HG03135 (cell line): Measurements from ENCODE around the gene PHACTR1.
"Not testable (repeated sequence)": the region's sequence is repeated elsewhere in the genome, so short reads cannot be mapped to it uniquely, and the experiment has no call there.

Experiments used
- ATAC-seq: cut with Tn5 transposase; IDR thresholded peaks from one replicate; pipeline ENCODE4 v1.9.1; 2021; ENCODE audit warnings: mild to moderate bottlenecking, moderate library complexity; ENCODE audit not compliant: unreplicated experiment

PHACTR1 gene

DNA sequence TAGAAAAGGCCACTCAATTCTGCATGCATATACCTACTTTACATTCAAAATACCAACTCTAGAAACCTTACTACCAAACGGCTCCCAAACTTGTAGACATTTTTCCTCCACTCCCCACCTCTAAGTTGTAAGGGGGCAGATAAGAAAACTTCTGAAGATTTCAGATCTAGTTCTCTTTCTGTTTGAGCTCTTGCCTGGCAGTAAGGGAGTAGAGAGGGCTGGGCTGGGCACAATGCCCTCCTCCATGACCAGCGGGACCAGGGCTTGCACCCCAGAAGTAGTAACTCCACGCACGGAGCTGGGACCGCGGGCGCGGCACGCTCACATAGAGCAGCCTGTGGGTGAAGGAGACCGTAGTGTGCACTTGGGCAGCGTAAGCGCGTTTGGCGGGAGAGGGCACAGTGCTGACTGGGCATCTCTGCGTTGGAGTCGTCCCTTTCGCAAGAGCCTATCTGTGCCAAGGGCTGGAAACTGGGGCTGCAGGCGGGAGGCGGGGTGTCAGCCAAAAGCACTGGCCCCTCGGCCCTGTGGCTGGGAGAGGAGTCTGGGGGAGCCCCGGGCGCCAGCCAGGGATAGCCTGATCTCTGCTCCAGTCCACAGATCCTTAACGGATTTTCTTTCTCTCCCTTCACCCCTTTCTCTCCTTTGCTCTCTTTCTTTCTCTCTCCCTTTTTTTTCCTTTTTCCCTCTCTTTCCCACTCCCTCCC lies 32.4 kb downstream of the PHACTR1 start:
- no peak for ATAC-seq

DNA sequence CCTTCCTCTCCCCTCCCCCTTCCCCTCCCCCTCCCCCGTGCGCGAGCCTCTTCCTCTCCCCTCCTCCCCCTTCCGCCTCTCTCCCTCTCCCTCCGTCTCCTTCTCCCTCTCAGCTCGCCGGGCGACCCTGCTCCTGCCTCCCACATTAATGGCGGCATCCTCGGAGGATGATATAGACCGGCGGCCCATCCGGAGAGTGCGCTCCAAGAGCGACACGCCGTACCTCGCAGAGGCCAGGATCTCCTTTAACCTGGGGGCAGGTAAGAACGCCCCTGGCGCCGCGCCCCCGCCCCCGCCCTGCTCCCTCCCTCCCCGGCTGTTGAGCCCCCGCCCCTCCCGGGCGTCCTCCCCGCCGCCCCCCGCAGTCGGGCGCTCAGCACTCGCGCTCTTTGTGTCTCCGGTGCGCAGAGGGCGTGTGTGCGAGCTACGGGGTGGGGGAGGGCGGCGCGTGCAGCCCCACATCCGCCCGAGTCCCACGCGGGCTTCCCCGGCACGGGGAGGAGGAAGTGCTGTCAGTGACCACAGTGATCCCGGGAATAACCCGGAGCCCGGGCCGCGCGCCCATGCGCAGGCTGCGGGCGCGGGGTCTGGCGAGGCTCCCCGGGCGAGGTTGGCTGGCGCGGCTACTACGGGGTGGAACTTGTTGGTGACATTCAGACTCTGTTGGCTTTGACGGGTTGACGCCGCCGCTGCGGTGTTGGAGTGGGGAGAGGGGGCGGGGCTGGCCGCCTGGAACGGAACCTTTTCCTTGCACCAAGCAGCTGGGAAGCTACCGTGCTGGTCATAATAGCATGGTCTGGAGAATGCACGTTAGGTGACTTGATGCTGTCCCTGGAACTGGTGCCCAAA lies 33.2 kb downstream of the PHACTR1 start:
- no peak for ATAC-seq

DNA sequence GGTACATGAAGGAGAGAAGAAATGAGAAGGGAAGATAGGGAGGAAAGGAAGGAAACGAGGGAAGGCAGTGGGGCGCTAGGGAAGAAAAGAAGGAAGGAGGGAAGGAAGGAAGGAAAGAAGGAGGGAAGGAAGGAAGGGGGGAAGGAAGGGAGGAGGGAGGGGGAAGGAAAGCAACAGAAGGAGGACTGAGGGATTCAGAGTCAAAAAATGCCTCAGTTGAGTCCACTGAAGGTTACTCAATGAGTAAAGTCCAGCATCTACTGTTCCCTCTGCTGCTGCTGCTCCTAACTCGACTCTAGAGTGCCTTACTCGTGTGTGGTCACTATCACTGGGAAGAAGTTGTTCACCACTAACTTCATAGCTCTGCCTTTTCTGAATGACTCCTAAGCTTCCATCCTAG lies 33.8 kb downstream of the PHACTR1 start:
- ATAC-seq: no peak

DNA sequence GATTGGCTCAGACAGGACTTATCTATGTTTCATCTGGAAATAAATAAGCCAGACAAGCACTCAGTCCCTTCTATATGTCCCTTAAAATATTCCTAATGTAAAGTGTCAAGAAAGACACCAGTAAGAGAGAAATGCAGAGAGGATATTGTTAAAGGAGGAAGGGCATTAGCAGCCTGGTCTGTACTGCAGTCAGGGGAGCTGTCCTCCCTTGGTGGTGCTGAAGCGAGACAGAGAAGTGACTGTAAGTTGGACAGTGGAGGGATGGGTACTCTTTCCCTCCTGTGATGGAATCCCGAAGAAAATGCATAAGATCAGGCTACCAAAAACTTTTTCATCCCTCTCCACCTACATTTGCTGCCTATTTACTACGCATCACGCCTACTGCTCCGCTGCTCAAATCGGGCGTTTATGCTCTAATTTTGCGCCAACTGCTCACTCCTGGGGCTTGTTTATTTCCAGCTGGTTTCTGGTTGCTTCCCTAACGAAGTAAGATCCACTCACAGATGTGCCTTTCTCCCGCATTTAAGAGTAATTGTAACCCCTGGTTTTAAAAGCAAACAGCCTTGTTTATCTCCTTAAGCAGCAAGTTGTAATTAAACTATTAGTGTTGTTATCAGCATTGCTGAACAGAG lies 35.2 kb downstream of the PHACTR1 start:
- no peak for ATAC-seq

DNA sequence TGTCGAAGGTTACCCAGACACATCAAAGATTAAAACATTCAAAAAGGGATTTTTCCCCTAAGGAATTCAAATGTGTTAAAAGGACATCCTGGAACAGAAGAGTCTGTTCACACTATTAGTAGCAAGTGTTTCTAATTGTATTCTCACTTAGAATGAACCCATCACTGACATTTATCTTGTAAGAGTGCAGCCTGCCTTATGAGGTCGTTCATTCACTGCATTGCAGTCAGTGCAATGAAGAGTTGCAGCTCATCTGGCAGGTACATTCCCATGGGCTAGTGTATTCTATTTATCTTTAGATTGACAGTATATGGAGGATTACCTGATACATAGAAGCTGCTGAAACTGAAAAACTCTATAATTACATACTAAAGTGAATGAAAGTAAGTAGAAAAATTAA lies 36.5 kb downstream of the PHACTR1 start:
- ATAC-seq: no peak

DNA sequence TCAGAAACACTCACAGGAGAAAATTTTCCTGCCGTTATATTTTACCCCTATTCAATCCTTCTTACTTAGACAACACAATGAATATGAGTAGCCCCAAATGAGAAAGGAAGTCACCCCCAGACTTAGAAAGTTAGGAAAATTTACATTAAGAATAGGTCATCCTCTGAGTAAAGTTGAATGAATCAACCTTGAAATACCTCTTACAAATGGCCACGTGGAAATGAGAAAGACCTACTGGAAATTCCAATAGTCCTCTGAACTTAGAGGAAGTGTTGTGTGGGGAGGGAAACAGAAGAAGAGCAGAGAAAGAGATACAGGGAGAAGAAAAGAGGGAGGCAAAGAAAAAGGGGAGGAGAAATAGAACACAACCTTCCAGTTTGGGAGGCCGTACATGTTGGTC lies 43.7 kb downstream of the PHACTR1 start:
- ATAC-seq: no peak

DNA sequence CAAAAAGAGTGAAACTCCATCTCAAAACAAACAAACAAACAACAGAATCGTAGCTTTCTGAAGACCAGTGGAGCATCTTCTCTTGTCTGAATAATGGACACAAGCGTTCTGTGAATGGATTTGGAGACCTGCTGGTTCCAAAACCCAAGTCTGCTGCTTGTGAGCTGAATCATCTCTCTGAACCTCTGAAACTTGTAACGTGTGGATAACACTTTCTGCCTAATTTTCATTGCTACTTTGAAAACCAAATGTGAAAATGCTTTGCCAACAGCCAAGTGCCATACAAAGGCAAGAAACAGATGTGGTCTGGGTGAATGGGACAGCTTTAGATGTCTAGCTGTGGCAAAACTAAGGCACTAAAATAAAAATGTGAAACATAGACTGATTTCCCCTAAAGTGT lies 44.3 kb downstream of the PHACTR1 start:
- no peak for ATAC-seq

DNA sequence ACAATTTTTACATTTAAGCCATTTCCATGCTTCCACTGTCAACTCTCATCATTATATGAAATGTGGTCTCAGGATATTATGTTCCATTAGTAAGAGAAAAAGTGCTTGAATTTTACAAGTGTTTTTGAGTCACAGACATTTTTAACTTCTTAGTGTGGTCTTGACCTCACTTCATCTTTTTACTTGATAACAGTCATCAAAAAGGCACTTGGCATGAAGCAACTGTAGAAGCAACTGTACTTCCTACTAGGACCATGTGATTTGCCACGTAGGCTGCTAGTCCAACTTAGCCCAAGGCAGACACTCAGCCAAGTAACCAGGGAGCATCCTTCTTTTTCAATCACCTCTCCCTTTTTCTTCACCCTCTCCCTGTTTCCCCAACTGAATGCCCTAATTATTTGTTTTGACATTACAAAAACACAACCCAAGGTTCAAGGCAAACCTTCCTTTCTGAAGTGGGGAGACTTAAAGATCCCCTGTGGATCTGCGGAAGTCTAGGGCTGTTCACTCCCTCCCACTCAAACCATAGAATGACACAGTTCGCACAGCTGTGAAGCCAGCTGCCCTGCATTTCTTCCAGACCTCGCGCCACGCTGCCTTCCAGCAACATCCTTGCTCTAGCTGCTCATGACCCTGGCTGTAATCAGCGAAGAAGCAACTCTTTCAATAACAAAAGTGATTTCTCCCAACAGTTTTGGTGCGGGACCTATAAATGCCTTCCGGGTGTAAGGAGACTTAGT lies 45.0 kb downstream of the PHACTR1 start:
- no peak for ATAC-seq

DNA sequence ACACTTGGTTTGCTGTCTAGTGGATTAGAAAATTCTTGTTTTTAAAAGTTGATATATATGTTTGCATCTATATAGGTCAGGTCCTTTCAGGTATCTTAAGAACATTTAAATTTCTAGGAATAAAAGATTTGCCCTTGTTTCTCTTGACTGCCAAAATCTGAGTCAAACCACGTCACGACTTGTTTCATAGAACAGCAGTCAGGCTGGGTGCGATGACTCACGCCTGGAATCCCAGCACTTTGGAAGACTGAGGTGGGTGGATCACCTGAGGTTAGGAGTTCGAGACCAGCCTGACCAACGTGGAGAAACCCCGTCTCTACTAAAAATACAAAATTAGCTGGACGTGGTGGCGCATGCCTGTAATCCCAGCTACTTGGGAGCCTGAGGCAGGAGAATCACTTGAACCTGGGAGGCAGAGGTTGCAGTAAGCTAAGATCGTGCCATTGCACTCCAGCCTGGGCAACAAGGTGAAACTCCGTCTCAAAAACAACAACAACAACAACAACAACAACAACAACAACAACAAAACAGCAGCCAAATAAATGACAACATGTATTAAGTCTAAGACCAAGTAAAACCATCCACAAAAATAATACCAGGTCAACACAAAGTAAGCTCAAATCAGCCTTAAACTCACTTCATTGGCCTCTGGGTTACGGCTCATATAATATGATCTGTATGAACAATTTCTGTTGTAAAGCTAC lies 46.3 kb downstream of the PHACTR1 start:
- ATAC-seq: not testable (repeated sequence)

DNA sequence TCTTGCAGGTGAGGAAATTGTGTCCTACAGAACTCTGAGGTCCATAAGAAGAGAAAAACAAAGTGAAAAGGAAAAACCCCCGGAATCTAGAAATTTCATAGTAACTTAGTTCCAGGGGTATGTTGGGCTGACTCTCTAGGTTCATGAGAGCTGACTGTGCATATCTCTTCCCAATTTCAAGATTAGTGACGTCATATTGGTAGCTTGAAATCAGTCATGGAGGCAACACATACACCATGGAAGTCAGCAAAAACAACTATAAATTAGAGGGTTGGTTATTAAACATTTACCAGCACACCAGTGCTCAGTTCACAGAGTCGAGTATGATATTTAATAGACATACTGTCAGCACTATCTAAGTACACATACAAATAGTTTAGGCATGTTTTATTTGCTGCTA lies 49.8 kb downstream of the PHACTR1 start:
- no peak for ATAC-seq

DNA sequence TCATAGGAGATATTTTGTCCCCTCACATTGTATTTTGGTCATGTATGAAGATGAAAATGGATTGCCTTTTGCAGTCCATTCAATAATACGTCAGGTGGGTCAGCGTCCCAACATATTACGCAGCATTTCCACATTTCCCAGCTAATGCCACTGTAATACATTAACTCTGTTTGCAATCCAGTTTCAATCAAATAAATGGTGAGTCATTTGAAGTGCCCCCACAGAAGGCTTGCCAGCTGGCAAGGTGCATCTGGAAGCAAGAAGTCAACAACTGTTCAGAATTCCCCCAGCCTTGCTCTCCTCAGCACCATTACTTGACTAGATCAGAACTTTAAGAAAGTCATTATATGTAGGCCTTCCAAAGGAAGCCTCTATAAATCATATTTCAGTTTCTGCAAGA lies 50.4 kb downstream of the PHACTR1 start:
- no peak for ATAC-seq

DNA sequence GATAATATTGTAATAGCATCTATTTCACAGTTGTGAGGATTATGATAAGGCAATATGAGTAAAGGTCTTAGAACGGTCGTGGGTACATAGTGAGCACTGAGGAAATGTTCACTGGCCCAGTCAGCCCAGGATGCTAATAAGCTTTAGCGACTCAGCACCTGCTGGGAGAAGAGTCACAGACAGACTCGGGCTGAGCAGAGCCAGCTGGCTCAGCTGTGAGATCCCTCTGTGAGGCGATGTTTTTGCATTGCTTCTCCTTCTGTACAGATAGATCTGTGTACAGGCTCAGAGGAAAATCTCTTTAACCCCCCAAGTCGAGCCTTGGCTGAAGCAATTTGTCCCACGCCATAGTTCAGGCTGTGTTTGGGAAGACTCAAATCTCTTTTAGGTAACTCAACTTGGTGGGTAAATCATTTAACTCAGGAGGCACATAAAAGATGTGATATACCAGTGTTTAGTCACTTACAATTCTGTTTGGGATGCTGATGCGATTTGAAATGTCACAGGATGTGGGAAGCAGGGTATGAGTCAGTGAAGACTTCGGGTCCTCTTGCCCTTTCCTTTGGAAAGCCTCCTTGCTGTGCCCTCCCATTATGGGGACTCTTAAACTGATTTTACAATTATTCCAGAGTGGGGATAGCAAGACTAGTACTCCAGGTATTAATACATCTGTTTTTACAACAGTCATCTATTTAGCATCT lies 53.1 kb downstream of the PHACTR1 start:
- no peak for ATAC-seq

DNA sequence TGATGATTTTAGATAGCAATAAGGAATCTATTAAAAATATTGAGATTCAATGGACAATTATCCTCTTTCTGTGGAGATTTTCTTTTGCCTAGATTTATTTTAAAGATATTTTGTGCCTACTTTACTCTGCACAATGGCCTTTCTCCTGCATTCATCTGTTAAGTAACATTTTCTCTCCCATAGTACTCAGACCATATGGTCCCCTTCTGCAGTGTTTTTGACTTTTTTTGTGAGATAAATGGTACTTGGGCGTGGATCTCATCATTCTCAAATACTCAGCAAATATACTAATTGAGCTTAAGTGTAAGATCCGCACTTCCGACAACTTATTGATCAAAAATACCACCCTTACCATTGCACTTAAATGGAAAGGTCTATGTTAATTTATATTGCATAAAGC lies 55.8 kb downstream of the PHACTR1 start:
- ATAC-seq: no peak

DNA sequence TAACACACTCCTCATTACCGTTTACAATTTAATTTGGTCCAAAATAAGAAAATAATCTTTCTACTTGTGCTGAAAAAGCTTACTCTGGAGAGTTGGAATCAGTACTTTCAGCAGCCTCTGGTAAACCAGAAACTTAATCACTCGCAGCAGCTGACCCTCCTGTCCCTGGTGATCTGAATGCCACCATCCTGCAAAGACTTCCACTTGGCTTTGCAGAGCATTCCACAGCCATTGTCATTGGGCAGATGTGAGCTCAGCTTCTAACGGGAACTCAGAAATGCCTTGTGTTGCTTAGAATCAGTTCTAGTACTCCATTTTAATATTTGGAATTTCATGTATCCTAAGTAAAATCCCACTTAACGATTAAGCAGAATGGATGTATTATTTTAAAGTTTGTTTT lies 59.7 kb downstream of the PHACTR1 start:
- ATAC-seq: no peak

DNA sequence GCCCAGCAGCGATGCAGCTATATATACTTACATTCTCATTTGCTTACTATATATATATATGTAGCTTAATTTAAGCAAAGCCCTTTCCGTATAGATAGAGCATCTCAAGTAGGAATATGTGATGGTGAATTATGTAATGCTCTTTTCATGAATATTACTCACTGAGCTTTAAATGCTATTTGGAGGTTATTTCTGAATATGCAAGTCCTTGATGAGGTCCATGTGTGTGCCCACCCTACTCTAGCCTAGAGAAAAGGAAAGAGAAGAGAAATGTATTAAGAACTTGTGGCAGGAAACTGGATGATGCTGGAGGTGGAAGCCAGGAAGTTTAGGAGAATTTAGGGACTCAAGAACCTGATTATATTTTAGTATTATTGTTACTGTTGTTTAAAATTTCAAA lies 63.2 kb downstream of the PHACTR1 start:
- no peak for ATAC-seq

DNA sequence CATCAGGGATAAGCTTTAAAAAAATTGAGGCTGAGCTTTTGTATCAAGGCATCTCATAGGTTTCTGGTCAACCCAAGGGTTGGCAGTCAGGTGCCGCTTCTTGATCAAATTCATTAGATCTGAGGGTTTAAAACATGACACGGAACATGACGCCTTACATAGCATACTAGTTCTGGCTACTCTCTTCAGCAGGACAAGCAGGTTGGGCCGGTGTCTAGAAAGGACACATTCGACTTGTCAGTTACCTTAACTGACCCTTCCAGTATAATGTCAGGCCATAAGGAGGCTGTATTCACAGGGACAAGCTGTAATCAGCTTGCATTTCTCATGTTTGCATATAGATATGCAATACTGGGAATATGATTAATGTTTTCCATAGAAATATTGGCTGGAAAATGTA lies 65.6 kb downstream of the PHACTR1 start:
- ATAC-seq: no peak

DNA sequence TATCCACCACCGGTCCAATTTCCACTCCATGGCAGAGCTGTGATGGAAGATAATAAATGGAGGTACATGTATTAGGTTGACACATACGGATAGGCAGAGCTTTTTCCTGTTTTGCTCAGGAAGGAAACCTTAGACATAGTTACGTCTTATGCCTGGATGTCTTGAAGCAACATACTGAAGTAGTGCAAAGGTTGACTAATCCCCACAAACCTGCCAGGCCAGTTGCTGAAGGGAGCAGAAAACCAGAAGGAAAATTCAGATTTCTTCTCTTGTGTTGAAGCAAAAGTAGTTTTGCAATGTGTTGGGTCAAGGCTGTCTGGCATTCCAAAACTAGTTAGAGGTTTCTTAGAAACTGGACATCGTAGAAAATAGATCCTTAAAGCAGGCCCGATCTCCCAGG lies 68.7 kb downstream of the PHACTR1 start:
- ATAC-seq: no peak

DNA sequence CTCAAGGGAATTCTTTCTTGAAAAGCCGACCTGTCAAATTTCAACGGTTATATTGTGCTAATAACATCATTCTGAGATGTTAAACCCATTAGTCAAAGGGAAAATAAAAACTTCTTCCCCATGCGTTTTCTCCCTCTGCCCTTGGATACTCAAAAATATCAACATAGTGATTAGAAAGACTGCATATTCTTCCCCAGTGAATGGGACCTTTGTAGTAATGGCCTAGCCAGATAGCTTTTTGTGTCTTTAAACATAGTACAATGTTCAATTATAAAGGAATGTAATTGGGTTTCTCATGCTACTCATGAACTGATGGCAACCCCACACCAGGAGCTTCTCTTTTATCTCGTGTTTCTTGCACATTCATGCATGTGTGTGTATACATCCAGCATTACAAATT lies 69.4 kb downstream of the PHACTR1 start:
- ATAC-seq: no peak

DNA sequence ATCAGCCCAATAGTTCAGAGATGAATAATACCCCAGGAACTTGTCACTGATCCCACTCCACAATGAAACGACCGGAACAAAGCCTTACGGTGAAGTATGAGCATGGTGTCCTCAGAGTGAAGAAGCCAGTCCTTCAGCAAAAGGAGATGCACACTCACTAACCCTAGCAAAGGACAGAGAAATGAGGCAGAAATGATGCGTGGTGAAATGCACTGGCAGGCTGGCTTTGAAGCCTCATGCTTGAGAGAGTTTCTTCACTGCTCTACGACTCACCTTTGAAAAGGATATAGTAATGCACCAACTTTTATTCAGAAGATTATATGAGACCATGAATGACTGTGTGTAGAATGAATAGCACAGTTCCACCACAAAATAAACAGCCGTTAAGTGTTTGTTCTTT lies 74.8 kb downstream of the PHACTR1 start:
- no peak for ATAC-seq

DNA sequence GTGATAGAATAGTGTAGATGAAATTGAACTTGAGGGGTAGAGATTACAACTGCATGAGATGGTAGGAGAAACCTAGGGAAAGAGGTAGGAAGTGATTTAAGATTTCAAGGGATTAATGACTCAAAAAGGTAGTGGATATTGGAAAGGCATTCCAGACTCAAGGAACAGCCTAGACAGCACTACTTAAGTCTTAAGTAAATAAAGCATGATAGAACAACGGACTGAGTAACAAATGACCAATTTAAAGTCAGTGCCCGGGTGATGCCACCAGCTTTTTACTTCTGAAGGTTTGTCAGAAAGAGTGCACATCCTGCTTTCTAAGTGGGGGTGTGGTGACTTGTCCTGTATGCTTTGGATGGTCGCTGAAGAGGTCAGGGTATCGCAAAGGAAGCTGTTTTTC lies 81.8 kb downstream of the PHACTR1 start:
- no peak for ATAC-seq
